Cardiac septum (tissue), 1 donor: ENCODE measurements around the gene NAA30. TPM values are rescaled to one million over a fixed set of nuclear protein-coding genes. Genes with fewer than 3 reads are reported as not detected.
"Not testable (repeated sequence)": the region's sequence is repeated elsewhere in the genome, so short reads cannot be mapped to it uniquely, and the experiment has no call there.

Experiments
- DNase-seq: peaks from one replicate; pipeline ENCODE4 v3.0.0-alpha.2; 2020; ENCODE audit warnings: low spot score
- intact Hi-C: fragments of 100-400 bp; cut with DNase I; formaldehyde crosslinking; loops from one replicate; pipeline ENCODE4 v1.14.0; 2022
- long read RNA-seq: library from polyadenylated mRNA; unstranded; transcript quantifications from one replicate; pipeline ENCODE4 v2.0.0, GENCODE V29; 2021
- total RNA-seq: library from RNA; stranded (reverse); fragmentation: NEBNext Ultra II Directional; extraction: Animal tissue kit (Norgen Biotek cat#: 25700); gene quantifications from one replicate; pipeline ENCODE4 v1.2.1, GENCODE V29; 2021
- donor health status: DM: no; HTN: no; CAD: no.

NAA30 gene
- total RNA-seq = 21.8 TPM
- long read RNA-seq, full-length matches to known transcripts = 46 of 57 reads
- long read RNA-seq, partial matches to known transcripts = 6 of 57 reads
- long read RNA-seq, other reads (novel, unspliced or antisense) = 5 of 57 reads

DNA sequence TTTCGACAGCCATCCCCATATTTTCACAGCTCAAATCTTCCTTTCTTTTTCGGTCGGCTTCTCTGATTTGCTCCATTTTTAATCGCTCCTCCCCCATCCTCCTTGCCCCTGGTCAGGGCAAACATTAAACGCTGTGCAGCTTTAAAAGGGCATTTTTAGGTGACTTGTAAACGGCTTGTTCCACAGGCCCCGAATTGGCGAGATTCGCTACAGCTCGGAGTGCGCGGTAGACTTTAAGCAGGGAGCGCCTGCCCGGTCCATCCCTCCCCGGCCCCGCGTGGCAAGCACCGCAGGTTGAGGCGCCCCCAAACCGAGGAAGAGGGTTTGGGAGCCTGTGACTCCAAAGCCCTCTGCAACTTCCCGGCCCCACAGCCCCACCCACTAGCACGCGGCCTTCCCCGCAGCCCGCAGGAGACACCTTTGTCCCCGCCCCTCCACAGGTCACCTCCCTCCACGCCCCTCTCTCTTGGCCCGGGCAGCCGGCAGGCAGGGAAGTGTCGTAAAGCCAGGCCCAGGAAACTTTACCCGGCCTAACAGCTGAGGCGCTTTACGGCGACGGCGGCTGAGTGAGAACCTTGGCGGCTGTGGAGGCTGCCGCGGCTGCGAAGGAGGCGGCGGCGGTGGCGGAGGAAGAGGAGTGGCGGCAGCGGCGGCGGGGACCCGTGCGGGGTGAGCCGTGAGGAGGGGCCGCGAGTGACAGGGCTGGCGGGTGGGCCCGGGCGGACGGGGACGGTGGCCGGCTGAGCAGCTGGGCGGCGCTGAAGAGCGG, at the start of gene NAA30:
Gene NAA30, plus strand, starts transcription at position 550 of the 769 bp plus-strand sequence. CDS start 372 bp downstream, outside the sequence.
- intact Hi-C loops = loop anchor here (2.0 kb wide), 1 partner anchor 121 kb away; the partner anchor contains the start of genes AP5M1 and EXOC5
- peak; percentile 96 for DNase-seq

DNA sequence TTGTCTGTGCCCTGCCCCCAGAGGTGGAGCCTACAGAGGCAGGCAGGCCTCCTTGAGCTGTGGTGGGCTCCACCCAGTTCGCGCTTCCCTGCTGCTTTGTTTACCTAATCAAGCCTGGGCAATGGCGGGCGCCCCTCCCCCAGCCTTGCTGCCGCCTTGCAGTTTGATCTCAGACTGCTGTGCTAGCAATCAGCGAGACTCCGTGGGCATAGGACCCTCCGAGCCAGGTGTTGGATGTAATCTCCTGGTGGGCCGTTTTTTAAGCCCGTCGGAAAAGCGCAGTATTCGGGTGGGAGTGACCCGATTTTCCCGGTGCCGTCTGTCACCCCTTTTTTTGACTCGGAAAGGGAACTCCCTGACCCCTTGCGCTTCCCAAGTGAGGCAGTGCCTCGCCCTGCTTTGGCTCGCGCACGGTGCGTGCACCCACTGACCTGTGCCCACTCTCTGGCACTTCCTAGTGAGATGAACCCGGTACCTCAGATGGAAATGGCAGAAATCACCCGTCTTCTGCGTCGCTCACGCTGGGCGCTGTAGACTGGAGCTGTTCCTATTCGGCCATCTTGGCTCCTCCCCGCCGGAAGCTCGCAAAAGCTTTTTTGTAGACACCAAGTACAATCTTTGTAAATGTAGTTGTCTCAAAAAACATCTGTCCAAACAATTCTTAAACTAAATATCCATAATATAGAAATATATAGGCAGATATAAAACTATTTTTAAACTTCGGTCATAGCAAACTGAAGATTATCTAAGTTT, 46.7 kb upstream of the NAA30 start:
- intact Hi-C loops = not testable (repeated sequence)

GRCh38 chr14:57345106-57345505, 45.3 kb upstream of the NAA30 start:
- intact Hi-C loops = no loop called here
- DNase-seq = no peak

More for the DNA sequence above, 46.7 kb upstream of the NAA30 start:
- DNase-seq = not testable (repeated sequence)

GRCh38 chr14:57346741-57347140, 43.6 kb upstream of the NAA30 start:
- intact Hi-C loops = no loop called here
- DNase-seq = no peak

- intact Hi-C loops = no loop called here
- no peak for DNase-seq
Observed at GRCh38 chr14:57352396-57353170, 37.8 kb upstream of the NAA30 start.

GRCh38 chr14:57355081-57355800, 35.1 kb upstream of the NAA30 start:
- no peak for DNase-seq
- intact Hi-C loops = no loop called here

DNA sequence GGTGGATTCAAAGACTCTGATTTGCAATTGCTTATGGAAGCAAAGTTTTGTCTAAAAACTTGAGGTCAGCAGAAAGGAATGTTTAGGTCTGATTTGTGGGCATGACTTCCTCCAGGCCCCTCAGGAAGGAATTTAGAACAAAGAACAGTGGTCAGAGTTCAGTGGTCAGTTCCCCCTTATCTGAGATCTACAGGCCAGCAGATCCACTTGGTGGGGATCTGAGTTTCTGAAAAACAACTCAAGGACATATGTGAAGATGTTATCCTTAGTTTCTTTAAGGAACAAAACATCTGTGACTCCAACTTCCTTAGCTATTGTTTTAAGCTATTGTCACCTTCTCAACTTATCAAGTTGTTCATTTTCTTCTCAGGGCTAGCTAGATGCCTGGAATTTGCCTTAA, 28.0 kb upstream of the NAA30 start:
- no peak for DNase-seq
- intact Hi-C loops = no loop called here

DNA sequence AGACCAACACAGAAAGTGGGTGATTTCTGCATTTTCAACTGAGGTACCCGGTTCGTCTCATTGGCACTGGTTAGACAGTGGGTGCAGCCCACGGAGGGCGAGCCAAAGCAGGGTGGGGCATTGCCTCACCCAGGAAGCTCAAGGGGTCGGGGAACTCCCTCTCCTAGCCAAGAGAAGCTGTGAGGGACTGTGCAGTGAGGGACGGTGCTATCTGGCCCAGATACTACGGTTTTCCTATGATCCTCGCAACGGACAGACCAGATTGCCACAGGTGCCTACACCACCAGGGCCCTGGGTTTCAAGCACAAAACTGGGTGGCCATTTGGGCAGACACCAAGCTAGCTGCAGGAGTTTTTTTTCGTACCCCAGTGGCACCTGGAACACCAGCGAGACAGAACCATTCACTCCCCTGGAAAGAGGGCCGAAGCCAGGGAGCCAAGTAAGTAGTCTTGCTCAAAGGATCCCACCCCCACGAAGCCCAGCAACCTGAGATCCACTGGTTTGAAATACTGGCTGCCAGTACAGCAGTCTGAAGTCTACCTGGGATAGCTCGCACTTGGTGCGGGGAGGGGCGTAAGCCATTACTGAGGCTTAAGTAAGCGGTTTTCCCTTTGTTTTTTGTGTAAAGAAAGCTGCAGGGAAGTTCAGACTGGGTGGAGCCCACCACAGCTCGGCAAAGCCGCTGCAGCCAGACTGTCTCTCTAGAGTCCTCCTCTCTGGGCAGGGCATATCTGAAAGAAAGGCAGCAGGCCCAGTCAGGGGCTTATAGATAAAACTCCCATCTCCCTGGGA, 25.5 kb upstream of the NAA30 start:
- intact Hi-C loops = no loop called here
- DNase-seq = no peak

DNA sequence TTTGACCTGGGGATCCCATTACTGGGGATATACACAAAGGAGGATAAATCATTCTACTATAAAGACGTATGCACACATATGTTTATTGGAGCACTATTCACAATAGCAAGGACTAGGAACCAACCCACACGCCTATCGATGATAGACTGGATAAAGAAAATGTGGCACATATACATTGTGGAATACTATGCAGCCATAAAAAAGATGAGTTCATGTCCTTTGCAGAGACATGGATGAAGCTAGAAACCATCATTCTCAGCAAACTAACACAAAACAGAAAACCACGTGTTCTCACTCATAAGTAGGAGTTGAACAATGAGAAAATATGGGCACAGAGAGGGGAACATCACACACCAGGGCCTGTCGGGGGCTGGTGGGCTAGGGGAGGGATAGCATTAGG, 20.2 kb upstream of the NAA30 start:
- DNase-seq, intact Hi-C loops: not testable (repeated sequence)

DNA sequence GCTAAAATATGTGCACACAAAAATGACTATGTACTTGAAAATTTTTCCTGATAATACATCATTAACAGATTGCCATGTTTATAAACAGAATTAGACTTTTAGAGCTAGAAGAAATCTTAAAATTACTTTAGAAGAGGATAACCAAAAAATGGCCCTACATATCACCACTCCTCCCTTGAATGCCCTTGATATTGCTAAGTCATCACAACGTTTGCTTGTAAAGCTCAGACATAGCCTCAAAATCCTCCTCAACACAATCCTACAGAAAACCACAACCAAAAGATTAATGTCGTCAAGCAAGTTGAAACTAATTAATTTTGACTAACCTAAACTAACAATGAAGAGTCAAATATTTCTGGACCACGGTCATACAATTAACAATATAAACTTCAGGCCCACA, 19.4 kb upstream of the NAA30 start:
- intact Hi-C loops = no loop called here
- no peak for DNase-seq

GRCh38 chr14:57375156-57375555, 15.2 kb upstream of the NAA30 start:
- DNase-seq = no peak
- intact Hi-C loops = no loop called here

GRCh38 chr14:57378661-57379060, 11.7 kb upstream of the NAA30 start:
- intact Hi-C loops = no loop called here
- DNase-seq = no peak

- no peak for DNase-seq
Observed at GRCh38 chr14:57380935-57381334, 9.5 kb upstream of the NAA30 start.

GRCh38 chr14:57382283-57382682, 8.1 kb upstream of the NAA30 start:
- intact Hi-C loops = no loop called here
- DNase-seq = no peak

More at GRCh38 chr14:57380935-57381334, 9.5 kb upstream of the NAA30 start:
- intact Hi-C loops = no loop called here

- no peak for DNase-seq
- intact Hi-C loops = no loop called here
Observed at GRCh38 chr14:57383125-57383745, 7.2 kb upstream of the NAA30 start.

DNA sequence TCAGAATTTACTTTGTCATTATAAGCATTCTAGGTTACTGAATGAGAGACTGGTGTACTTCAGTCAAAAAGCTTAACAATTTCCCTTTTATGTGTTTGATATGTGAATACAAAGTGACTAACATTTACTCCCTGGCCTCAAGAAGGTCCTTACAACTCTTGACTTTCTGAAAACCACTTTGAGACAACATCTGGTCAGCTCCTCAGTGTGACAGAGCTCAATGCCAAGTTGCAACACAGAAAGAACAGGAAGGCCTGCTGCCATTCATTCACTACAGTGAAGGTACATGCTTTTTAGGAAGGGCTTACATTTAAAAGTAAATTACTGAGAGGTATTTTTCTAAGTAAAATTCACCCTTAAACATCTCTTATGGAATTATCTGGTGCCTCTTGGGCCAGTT, 2.3 kb upstream of the NAA30 start:
- intact Hi-C loops = no loop called here
- DNase-seq = no peak

GRCh38 chr14:57389646-57390036, 745 bp upstream of the NAA30 start:
- no peak for DNase-seq
- intact Hi-C loops = loop anchor here (2.0 kb wide), 1 partner anchor 121 kb away; the partner anchor contains the start of genes AP5M1 and EXOC5
